GM23248 (cell line): ENCODE data around the gene TRDN. TPM values are rescaled to one million over a fixed set of nuclear protein-coding genes. Genes with fewer than 3 reads are reported as not detected.
A peak's percentile ranks its signal among the peaks of the same experiment; 100 is the strongest.
"Not testable (repeated sequence)": the region's sequence is repeated elsewhere in the genome, so short reads cannot be mapped to it uniquely, and the experiment has no call there.

Experiments used
- DNase-seq: peaks from one replicate; pipeline ENCODE4 v3.0.0-alpha.2; 2015
- H2AFZ ChIP-seq: fragments of 200-600 bp; sonication (generic); 2 replicates; pipeline ENCODE4 v1.6.1; 2016; ENCODE audit warnings: antibody characterized with exemption
- H3F3A ChIP-seq: fragments of 200-600 bp; sonication (generic); 2 replicates; pipeline ENCODE4 v1.6.1; 2016; ENCODE audit warnings: mild to moderate bottlenecking, antibody characterized with exemption, mixed run types; ENCODE audit not compliant: insufficient read depth
- H3K27ac ChIP-seq: fragments of 200-600 bp; sonication (generic); 2 replicates; pipeline ENCODE4 v1.5.1; 2016; ENCODE audit warnings: mild to moderate bottlenecking
- H3K27me3 ChIP-seq: fragments of 200-600 bp; sonication (generic); replicated peaks from 2 replicates; pipeline ENCODE4 v1.6.1; 2016; ENCODE audit warnings: mild to moderate bottlenecking; ENCODE audit not compliant: insufficient read depth
- H3K36me3 ChIP-seq: fragments of 200-600 bp; sonication (generic); 2 replicates; pipeline ENCODE4 v1.6.1; 2016; ENCODE audit warnings: low read depth, mild to moderate bottlenecking
- H3K4me1 ChIP-seq: fragments of 200-600 bp; sonication (generic); 2 replicates; pipeline ENCODE4 v1.6.1; 2016; ENCODE audit warnings: mild to moderate bottlenecking; ENCODE audit not compliant: insufficient read depth
- H3K4me2 ChIP-seq: fragments of 200-600 bp; sonication (generic); one replicate; pipeline ENCODE4 v1.6.1; 2016; ENCODE audit warnings: mild to moderate bottlenecking; ENCODE audit not compliant: unreplicated experiment
- H3K4me3 ChIP-seq: fragments of 200-600 bp; sonication (generic); 2 replicates; pipeline ENCODE4 v1.5.1; 2016; ENCODE audit warnings: mild to moderate bottlenecking
- H3K79me2 ChIP-seq: fragments of 200-600 bp; sonication (generic); 2 replicates; pipeline ENCODE4 v1.6.1; 2016; ENCODE audit warnings: mild to moderate bottlenecking; ENCODE audit not compliant: insufficient read depth
- H3K9ac ChIP-seq: fragments of 200-600 bp; sonication (generic); 2 replicates; pipeline ENCODE4 v1.6.1; 2016; ENCODE audit warnings: mild to moderate bottlenecking
- H3K9me2 ChIP-seq: fragments of 200-600 bp; sonication (generic); 2 replicates; pipeline ENCODE4 v1.6.1; 2016; ENCODE audit warnings: mixed run types, mild to moderate bottlenecking, moderate library complexity; ENCODE audit not compliant: insufficient read depth
- H3K9me3 ChIP-seq: fragments of 200-600 bp; sonication (generic); one replicate; pipeline ENCODE4 v1.6.1; 2017; ENCODE audit warnings: low read depth
- H4K20me1 ChIP-seq: fragments of 200-600 bp; sonication (generic); 2 replicates; pipeline ENCODE4 v1.6.0; 2016; ENCODE audit not compliant: insufficient read depth
- EZH2 ChIP-seq: fragments of 200-600 bp; sonication (generic); IDR thresholded peaks from 2 replicates; pipeline ENCODE4 v1.6.1; 2018; ENCODE audit warnings: antibody characterized with exemption, mild to moderate bottlenecking; ENCODE audit not compliant: insufficient read depth, poor library complexity, severe bottlenecking
- EZH2phosphoT487 ChIP-seq: fragments of 200-600 bp; sonication (generic); IDR thresholded peaks from 2 replicates; pipeline ENCODE4 v1.6.1; 2018; ENCODE audit warnings: antibody characterized with exemption, moderate library complexity, mild to moderate bottlenecking, low read depth; ENCODE audit not compliant: insufficient read depth
- WGBS, 2 experiments: methylation state at CpG; one replicate each; pipeline ENCODE4 v1.1.6; 2015 to 2017; ENCODE audit warnings: low lambda C conversion rate in 2 of 2, low coverage in 1 of 2; ENCODE audit errors: missing lambda C conversion rate in 2 of 2; 5-methylcytosine and 5-hydroxymethylcytosine counted together
- in situ Hi-C: fragments of 300-500 bp; cut with MboI; formaldehyde crosslinking; loops from 2 replicates; pipeline ENCODE4 v1.15.0; 2020
- polyA plus RNA-seq: library from polyadenylated mRNA; unstranded; fragments of >200 nt; fragmentation: Nextera tagmentation; extraction: Ambion mirVana; gene quantifications from 2 replicates; pipeline ENCODE4 v1.2.1, GENCODE V29; 2016
- total RNA-seq: library from RNA; depleted of rRNA; stranded (reverse); fragments of >200 nt; shearing (Covaris generic); gene quantifications from 2 replicates; pipeline ENCODE4 v1.2.3, GENCODE V29; 2014

The TRDN gene
- total and polyA plus RNA-seq, 2 experiments from 2014 or later: not detected

DNA sequence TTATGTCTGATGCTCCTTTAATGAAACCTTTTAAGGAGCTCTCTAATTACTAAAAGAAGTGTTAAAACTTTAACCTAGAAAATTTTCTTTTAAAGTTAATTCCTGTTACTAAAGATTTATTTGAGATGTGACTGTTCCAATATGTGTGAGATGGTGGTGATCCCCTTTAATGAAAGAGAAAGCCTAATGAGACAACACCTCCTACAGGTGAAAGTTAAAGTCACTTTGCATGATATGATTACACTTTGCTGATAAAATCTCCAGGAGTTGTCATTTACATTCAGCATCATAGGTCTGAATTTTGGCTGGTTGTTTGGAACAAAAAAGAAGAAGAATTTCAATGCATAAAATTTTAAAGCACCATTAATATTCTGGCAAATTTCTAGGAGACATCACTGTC lies 307.4 kb downstream of the TRDN start:
- no peaks in the 10 kb centered on the region for H3K79me2 ChIP-seq
- no peak for TF ChIP-seq EZH2phosphoT487
- TF ChIP-seq EZH2: no peak
- in situ Hi-C loops: no loop called here

DNA sequence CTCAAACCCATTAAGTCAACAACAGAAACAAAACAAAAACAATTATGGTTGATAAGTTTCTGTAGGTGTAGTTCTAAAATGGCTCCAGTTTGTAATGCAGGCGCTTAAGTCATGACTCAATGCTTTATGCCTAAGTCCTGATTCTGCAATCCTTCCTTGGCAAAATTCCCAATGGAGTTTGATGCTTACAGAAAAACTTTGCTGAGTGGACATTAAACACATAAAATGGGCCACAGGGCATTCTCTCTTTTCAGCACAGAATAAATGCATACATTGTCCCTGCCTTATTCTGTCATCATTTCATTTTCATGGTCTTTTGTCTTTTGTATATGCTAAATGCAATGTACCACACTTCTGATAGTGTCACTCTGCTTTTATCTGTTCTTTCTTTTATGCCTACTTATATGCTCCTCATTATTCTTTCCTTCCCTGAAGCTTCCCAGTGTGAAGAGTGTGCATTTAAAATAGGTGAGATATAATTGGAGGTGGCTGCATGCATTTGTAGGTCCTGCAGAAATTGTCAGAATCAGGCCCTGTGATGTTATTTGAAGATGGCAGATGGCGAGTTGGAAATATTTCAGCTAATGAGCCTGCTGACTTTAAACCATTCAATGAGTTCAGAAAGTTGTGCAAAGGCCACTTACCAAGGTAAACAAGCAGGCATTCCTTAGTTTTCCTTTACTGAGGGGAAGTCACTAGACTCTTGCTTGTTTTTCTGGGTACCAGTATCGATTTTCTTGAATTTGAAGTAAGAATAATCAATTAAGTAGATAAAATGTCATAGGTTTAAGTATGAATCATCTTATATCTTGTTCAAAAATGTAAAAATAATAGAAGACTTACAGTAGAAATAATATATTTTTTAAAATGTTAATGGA lies 313.1 kb downstream of the TRDN start:
- in situ Hi-C loops: no loop called here

More for the DNA sequence above, 307.4 kb downstream of the TRDN start:
- Histone ChIP-seq H3K4me3 (no peak overlapping the region), H3K9me2 (no peaks in the 10 kb centered on the region), H3K27ac (no peak overlapping the region), H2AFZ (no peak overlapping the region), H3K36me3 (no peaks in the 10 kb centered on the region), H3K9ac (no peak overlapping the region), H3K9me3 (no peaks in the 10 kb centered on the region), H4K20me1 (no peaks in the 10 kb centered on the region), H3K4me1 (no peaks in the 10 kb centered on the region), H3F3A (no peaks in the 10 kb centered on the region), H3K4me2 (no peak overlapping the region), H3K27me3 (no peaks in the 10 kb centered on the region)
- DNase-seq: no peak

DNA sequence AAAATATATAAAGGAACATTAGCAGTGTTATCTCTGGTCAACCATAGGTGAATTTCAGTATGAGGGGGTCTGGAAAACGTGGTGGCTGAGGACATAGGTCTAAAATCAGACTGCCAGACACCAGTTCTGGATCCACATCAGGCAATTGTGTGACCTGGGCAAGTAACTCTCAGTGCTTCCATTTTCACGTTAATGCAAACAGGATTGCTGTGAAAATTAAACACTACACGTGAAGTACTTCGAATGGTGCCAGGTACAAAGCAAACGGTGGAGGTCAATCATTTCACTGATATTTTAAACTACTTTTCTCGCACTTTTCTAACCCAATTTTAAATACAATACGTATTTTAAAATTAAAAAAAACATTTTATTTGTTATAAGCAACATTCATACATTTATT lies 315.7 kb downstream of the TRDN start:
- Histone ChIP-seq H3K9me2 (no peaks in the 10 kb centered on the region), H3K79me2 (no peaks in the 10 kb centered on the region), H3F3A (no peaks in the 10 kb centered on the region), H3K27ac (no peak overlapping the region), H3K4me1 (no peaks in the 10 kb centered on the region), H2AFZ (no peak overlapping the region), H3K9ac (no peak overlapping the region), H3K4me2 (no peak overlapping the region), H3K9me3 (no peaks in the 10 kb centered on the region), H4K20me1 (no peaks in the 10 kb centered on the region), H3K27me3 (no peaks in the 10 kb centered on the region), H3K36me3 (no peaks in the 10 kb centered on the region), H3K4me3 (no peak overlapping the region)
- in situ Hi-C loops: no loop called here
- no peak for DNase-seq
- WGBS, 2 experiments: 36 to 37% methylated on average over 7 of the region's 7 CpGs
- TF ChIP-seq EZH2phosphoT487 (no peak), EZH2 (no peak)

More for the DNA sequence above, 313.1 kb downstream of the TRDN start:
- no peaks in the 10 kb centered on the region for H3K9me3 ChIP-seq
- peak; percentile 28 for DNase-seq
- H3K9ac ChIP-seq: no peak overlapping the region
- no peaks in the 10 kb centered on the region for H3K9me2 ChIP-seq
- no peak for TF ChIP-seq EZH2phosphoT487
- no peak for TF ChIP-seq EZH2
- H3K4me2 ChIP-seq: no peak overlapping the region
- no peaks in the 10 kb centered on the region for H3K4me1 ChIP-seq
- no peak overlapping the region for H2AFZ ChIP-seq
- no peaks in the 10 kb centered on the region for H3K79me2 ChIP-seq
- no peak overlapping the region for H3K27ac ChIP-seq
- no peaks in the 10 kb centered on the region for H3K27me3 ChIP-seq
- no peaks in the 10 kb centered on the region for H3F3A ChIP-seq
- no peaks in the 10 kb centered on the region for H3K36me3 ChIP-seq
- no peaks in the 10 kb centered on the region for H4K20me1 ChIP-seq
- WGBS, 2 experiments: 39 to 50% methylated on average over 3 of the region's 3 CpGs
- no peak overlapping the region for H3K4me3 ChIP-seq

DNA sequence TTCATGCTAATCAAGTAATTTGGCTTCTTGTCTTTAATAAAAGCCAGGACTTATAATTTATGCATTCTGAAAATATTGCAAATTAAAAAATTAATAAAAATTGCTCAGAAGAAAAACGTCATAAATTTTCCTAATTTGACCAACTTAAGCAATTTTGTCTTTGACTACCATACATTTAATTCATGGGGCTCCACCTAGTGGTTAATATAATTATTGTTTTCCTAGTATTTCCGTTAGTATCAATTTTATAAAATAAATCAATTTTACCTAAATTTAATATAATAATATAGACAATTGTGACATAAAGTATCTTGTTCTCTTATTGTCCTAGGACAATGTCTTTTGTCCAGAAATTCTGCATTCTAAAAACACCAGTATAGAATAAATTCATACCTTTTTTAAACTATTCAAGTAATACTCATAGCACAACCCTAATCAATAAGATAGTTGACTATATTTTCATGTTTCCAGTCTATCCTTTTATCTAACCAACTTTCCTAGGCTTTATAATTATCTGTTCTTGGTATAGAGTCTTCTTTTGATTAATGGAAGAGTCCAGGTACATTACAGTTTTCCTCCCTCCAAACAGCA lies 319.9 kb downstream of the TRDN start:
- in situ Hi-C loops: loop anchor here (10.0 kb wide), 2 partner anchors 452 to 572 kb away; no protein-coding TSS in a partner anchor
- H3K27me3 ChIP-seq: no peaks in the 10 kb centered on the region
- H2AFZ ChIP-seq: no peak overlapping the region
- no peak overlapping the region for H3K27ac ChIP-seq
- no peaks in the 10 kb centered on the region for H3K79me2 ChIP-seq
- H3K9ac ChIP-seq: no peak overlapping the region
- no peaks in the 10 kb centered on the region for H3K9me3 ChIP-seq
- H3K9me2 ChIP-seq: no peaks in the 10 kb centered on the region
- TF ChIP-seq EZH2phosphoT487 (no peak), EZH2 (no peak)
- peak; percentile 39 for DNase-seq
- H4K20me1 ChIP-seq: no peaks in the 10 kb centered on the region
- 1 to 2% methylated on average over 2 of the region's 2 CpGs for WGBS, 2 experiments
- no peaks in the 10 kb centered on the region for H3K4me1 ChIP-seq
- H3K4me2 ChIP-seq: no peak overlapping the region
- no peak overlapping the region for H3K4me3 ChIP-seq
- H3F3A ChIP-seq: no peaks in the 10 kb centered on the region
- H3K36me3 ChIP-seq: no peaks in the 10 kb centered on the region

DNA sequence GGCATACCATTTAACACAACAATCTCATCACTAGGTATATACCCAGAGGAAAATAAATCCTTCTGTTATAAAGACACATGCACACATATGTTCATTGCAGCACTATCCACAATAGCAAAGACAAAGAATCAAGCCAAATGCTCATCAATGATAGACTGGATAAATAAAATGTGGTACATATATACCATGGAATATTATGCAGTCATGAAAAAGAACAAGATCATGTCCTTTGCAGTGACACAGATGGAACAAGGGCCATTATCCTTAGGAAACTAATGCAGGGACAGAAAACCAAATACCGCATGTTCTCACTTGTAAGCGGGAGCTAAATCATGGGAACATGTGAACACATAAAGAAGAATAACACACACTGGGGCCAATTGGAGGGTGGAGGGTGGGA lies 322.3 kb downstream of the TRDN start:
- H3K4me2 ChIP-seq, H3K4me1 ChIP-seq, H3K4me3 ChIP-seq, H3K27me3 ChIP-seq, DNase-seq, H3F3A ChIP-seq, H3K9me2 ChIP-seq, H3K9me3 ChIP-seq, H2AFZ ChIP-seq, H3K9ac ChIP-seq, H3K27ac ChIP-seq, H3K79me2 ChIP-seq, H4K20me1 ChIP-seq, H3K36me3 ChIP-seq: not testable (repeated sequence)
- in situ Hi-C loops: loop anchor here (10.0 kb wide), 2 partner anchors 450 to 570 kb away; no protein-coding TSS in a partner anchor
- WGBS, 2 experiments: 76 to 93% methylated on average over 2 of the region's 2 CpGs
